Measurements from ENCODE around the gene DZIP3. TPM values are rescaled to one million over a fixed set of nuclear protein-coding genes. Genes with fewer than 3 reads are reported as not detected.

The DZIP3 gene
- polyA plus RNA-seq, 3 donors, result 0.92 to 1.2 (median 1.1) TPM

- no peak overlapping the region for H3K4me3 ChIP-seq (replicated peaks in 1 of 3; ENCODE audit: low read depth in 2 of 3, low read length in 3 of 3)
- Mint-ChIP-seq H3K27ac (no peak overlapping the region), H3K9me3 (peaks cover 0 to 15% (median 6%) of the 10 kb centered on the region in 7 donors), H3K36me3 (no peaks in the 10 kb centered on the region), H3K4me1 (no peaks in the 10 kb centered on the region), H3K4me3 (no peak overlapping the region), H3K27me3 (ENCODE audit: low read depth in 3 of 3) (peaks cover 1 to 3% (median 3%) of the 10 kb centered on the region in 3 donors)
- DNase-seq, result no peak
- H3K4me1 ChIP-seq (ENCODE audit: control insufficient read depth in 1 of 2, insufficient read depth in 2 of 2, low read length in 2 of 2), result no peaks in the 10 kb centered on the region
- intact Hi-C loops (cut with micrococcal nuclease), result no loop called here
- H3K27me3 ChIP-seq (ENCODE audit: control insufficient read depth in 2 of 2, insufficient read depth in 2 of 2, low read length in 2 of 2), result no peaks in the 10 kb centered on the region
- no peak overlapping the region for H2AFZ ChIP-seq (ENCODE audit: insufficient read depth, low read depth, low read length, poor library complexity, severe bottlenecking)
- H3K9me3 ChIP-seq (replicated peaks in 1 of 2; ENCODE audit: control insufficient read depth in 1 of 2, insufficient read depth in 1 of 2, low read length in 2 of 2), result no peaks in the 10 kb centered on the region
- no peak for TF ChIP-seq CTCF (IDR thresholded peaks at IDR 0.05)
- no peak overlapping the region for H3K27ac ChIP-seq (ENCODE audit: low read depth in 1 of 2, low read length in 2 of 2)
- H3K9ac ChIP-seq (ENCODE audit: insufficient read depth, low read length, poor library complexity, severe bottlenecking), result no peak overlapping the region
- WGBS (ENCODE audit: insufficient coverage), result 93% methylated on average over 3 of the region's 6 CpGs
- no peak overlapping the region for H3K4me2 ChIP-seq (replicated peaks; ENCODE audit: extremely low read depth, low read length, poor library complexity, severe bottlenecking)
- no peaks in the 10 kb centered on the region for H3K36me3 ChIP-seq (replicated peaks in 1 of 2; ENCODE audit: control insufficient read depth in 1 of 2, insufficient read depth in 2 of 2, low read length in 2 of 2)
- no peaks in the 10 kb centered on the region for H4K20me1 ChIP-seq (ENCODE audit: insufficient read depth, low read length)
- no peaks in the 10 kb centered on the region for H3K79me2 ChIP-seq (ENCODE audit: insufficient read depth, low read length)
Observed at GRCh38 chr3:108736821-108737220, 147.3 kb downstream of the DZIP3 start.

GRCh38 chr3:108742929-108743328 is 153.4 kb downstream of the DZIP3 start:
- no peak overlapping the region for H3K4me3 Mint-ChIP-seq
- no peaks in the 10 kb centered on the region for H3K27me3 ChIP-seq (ENCODE audit: control insufficient read depth in 2 of 2, insufficient read depth in 2 of 2, low read length in 2 of 2)
- H4K20me1 ChIP-seq (ENCODE audit: insufficient read depth, low read length), result no peaks in the 10 kb centered on the region
- H3K27ac Mint-ChIP-seq, result no peak overlapping the region
- WGBS (ENCODE audit: insufficient coverage), result 60% methylated on average over 1 of the region's 1 CpG
- H3K36me3 ChIP-seq (replicated peaks in 1 of 2; ENCODE audit: control insufficient read depth in 1 of 2, insufficient read depth in 2 of 2, low read length in 2 of 2), result no peaks in the 10 kb centered on the region
- no peak overlapping the region for H3K27ac ChIP-seq (ENCODE audit: low read depth in 1 of 2, low read length in 2 of 2)
- peaks cover 0 to 1% (median 1%) of the 10 kb centered on the region in 3 donors for H3K27me3 Mint-ChIP-seq (ENCODE audit: low read depth in 3 of 3)
- H2AFZ ChIP-seq (ENCODE audit: insufficient read depth, low read depth, low read length, poor library complexity, severe bottlenecking), result no peak overlapping the region
- H3K9ac ChIP-seq (ENCODE audit: insufficient read depth, low read length, poor library complexity, severe bottlenecking), result no peak overlapping the region
- H3K4me1 ChIP-seq (ENCODE audit: control insufficient read depth in 1 of 2, insufficient read depth in 2 of 2, low read length in 2 of 2), result no peaks in the 10 kb centered on the region
- no peak for TF ChIP-seq CTCF (IDR thresholded peaks at IDR 0.05)
- intact Hi-C loops (cut with micrococcal nuclease), result no loop called here
- H3K4me3 ChIP-seq (replicated peaks in 1 of 3; ENCODE audit: low read depth in 2 of 3, low read length in 3 of 3), result no peak overlapping the region
- DNase-seq, result no peak
- H3K9me3 ChIP-seq (replicated peaks in 1 of 2; ENCODE audit: control insufficient read depth in 1 of 2, insufficient read depth in 1 of 2, low read length in 2 of 2), result peaks cover 0 to 7% of the 10 kb centered on the region in 2 donors
- H3K9me3 Mint-ChIP-seq, result peaks cover 4 to 29% (median 12%) of the 10 kb centered on the region in 7 donors
- no peaks in the 10 kb centered on the region for H3K79me2 ChIP-seq (ENCODE audit: insufficient read depth, low read length)
- no peaks in the 10 kb centered on the region for H3K4me1 Mint-ChIP-seq
- H3K4me2 ChIP-seq (replicated peaks; ENCODE audit: extremely low read depth, low read length, poor library complexity, severe bottlenecking), result no peak overlapping the region
- no peaks in the 10 kb centered on the region for H3K36me3 Mint-ChIP-seq

Small RNA genes within 50 kb of the gene (small RNA-seq; reads per million reads assigned to genes)
- gene AC092185.1 (ENCODE audit: insufficient read length, low read depth), result not detected
- gene RF00156 (ENCODE audit: insufficient read length, low read depth), result not detected

Other genes with a start within 250 kb of the DZIP3 start
- gene MYH15, start 79.1 kb upstream of the DZIP3 start, polyA plus RNA-seq, result not detected
- 1 to 10 TPM in 2 of 3 donors, under 1 TPM in 1; 0.57 to 5.0 (median 1.3) TPM for gene CIP2A, start 284 bp upstream of the DZIP3 start, polyA plus RNA-seq
- gene RETNLB, start 167.7 kb downstream of the DZIP3 start, polyA plus RNA-seq, result not detected
- gene TRAT1, start 233.1 kb downstream of the DZIP3 start, polyA plus RNA-seq, result under 1 TPM; 0.04 to 0.37 (median 0.33) TPM

Measured in CD14-positive monocyte (primary cell).